Measurements from ENCODE around the gene CRYBG2. TPM values are rescaled to one million over a fixed set of nuclear protein-coding genes. Genes with fewer than 3 reads are reported as not detected.

Gene CRYBG2, protein sequence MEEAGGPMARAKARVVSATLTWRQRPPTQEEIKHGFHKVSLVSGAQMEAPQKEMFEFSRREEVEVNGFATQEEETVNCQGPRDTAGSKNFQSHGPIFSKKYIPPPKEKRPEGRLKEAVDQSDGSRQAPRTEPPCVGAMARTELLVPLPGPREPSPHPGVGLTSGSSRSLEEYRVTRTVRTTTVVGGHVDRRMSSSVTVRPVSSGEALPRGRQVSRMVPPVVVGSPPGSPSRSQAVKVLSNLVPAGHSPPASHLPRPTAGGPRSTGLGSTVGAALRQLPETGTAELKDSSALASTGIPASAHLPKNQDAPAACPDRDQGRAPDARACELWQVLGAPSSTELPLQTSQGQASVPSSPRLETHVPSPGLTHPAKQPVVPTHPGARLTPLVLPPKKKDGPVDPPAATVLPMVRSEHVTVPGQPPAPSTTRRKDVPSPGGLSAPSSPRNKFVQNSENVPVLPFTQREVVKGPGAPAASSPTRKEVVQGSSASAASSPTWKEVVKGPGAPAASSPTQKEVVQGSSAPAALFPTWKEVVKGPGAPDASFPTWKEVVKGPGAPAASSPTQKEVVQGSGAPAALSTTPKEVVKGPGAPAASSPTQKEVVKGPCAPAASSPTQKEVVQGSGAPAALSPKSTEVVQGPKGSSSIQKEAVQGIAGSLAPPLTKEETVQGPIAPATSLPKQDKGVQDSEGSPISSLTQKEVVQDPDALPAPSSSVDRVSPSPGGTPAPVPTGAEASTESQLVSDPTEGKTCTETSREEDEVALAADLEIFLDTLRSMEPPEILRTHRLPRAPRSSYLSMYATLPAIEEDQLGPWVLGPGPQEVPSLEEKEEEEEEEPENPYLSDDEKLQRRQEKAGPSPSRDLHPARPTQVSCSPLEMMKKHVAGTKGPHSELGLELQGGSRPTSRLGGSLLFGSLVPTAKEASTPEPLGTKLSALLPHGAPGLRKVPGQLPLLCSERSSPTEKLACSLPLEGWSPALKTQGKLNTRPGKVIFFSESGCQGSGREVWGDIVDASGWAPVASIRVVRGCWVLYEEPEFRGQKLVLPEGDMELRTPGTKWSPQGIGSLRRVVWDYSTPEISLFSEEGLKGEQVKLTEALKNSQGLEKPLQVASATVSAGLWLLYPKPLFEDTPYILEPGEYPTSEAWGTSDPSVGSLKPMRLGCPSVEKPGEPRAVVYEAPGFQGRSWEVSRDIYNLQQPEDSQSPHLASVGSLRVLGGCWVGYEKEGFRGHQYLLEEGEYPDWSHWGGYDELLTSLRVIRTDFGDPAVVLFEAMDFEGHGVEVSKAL (N-terminal part only)
- total RNA-seq: 1 to 10 TPM; 5.7 to 6.7 TPM
- 1 to 10 TPM in 1 of 2 donors, under 1 TPM in 1; 0.27 to 3.8 TPM for polyA plus RNA-seq

GRCh38 chr1:26353976-26354820, at the start of gene CRYBG2:
TSS of gene CRYBG2 (minus strand) at chr1:26354130. CDS start at chr1:26346657, 7,473 bp downstream.
- Mint-ChIP-seq H3K36me3 (no peaks in the 10 kb centered on the region), H3K9me3 (no peaks in the 10 kb centered on the region), H3K27ac (no peak within 1 kb of the TSS), H3K27me3 (no peaks in the 10 kb centered on the region), H3K4me1 (peaks cover 12 to 25% (median 17%) of the 10 kb centered on the region in 4 donors), H3K4me3 (no peak within 1 kb of the TSS)
- intact Hi-C loops (cut with micrococcal nuclease): no loop called here
- Histone ChIP-seq H3K27me3 (ENCODE audit: insufficient read depth, low read length) (no peaks in the 10 kb centered on the region), H3K36me3 (ENCODE audit: insufficient read depth, low read length) (no peaks in the 10 kb centered on the region), H3K27ac (ENCODE audit: low read depth, low read length) (no peak within 1 kb of the TSS), H3K9me3 (ENCODE audit: control insufficient read depth in 1 of 2, low read length in 2 of 2) (no peaks in the 10 kb centered on the region), H3K4me3 (ENCODE audit: low read length in 2 of 2) (no peak within 1 kb of the TSS), H3K4me1 (ENCODE audit: insufficient read depth, low read length) (peaks cover 14% of the 10 kb centered on the region)
- ChIA-PET CTCF (ENCODE audit: partially characterized antibody) (interaction anchor here (2.8 kb wide), 1 partner anchor 10 kb away, joined by 15 read pairs; no protein-coding TSS in a partner anchor), POLR2A (ENCODE audit: partially characterized antibody) (interaction anchor here (0.6 to 1.3 kb wide), 3 partner anchors 21 to 37 kb away, joined by 3 to 4 read pairs (median 3); no protein-coding TSS in a partner anchor)
- DNase-seq: no peak

GRCh38 chr1:26403656-26404055, 49.7 kb upstream of the CRYBG2 start:
- Mint-ChIP-seq H3K36me3 (no peaks in the 10 kb centered on the region), H3K4me1 (peaks cover 3 to 4% (median 3%) of the 10 kb centered on the region in 4 donors), H3K27ac (no peak overlapping the region), H3K9me3 (peaks cover 0 to 2% (median 0%) of the 10 kb centered on the region in 8 donors), H3K27me3 (peaks cover 12 to 14% of the 10 kb centered on the region in 2 donors), H3K4me3 (no peak overlapping the region)
- intact Hi-C loops (cut with micrococcal nuclease): no loop called here
- H3K36me3 ChIP-seq (ENCODE audit: insufficient read depth, low read length): no peaks in the 10 kb centered on the region
- ChIA-PET CTCF (ENCODE audit: partially characterized antibody) (no interaction called here), POLR2A (ENCODE audit: partially characterized antibody) (no interaction called here)
- no peak overlapping the region for H3K4me3 ChIP-seq (ENCODE audit: low read length in 2 of 2)
- DNase-seq: no peak
- H3K27me3 ChIP-seq (ENCODE audit: insufficient read depth, low read length): no peaks in the 10 kb centered on the region
- no peaks in the 10 kb centered on the region for H3K9me3 ChIP-seq (ENCODE audit: control insufficient read depth in 1 of 2, low read length in 2 of 2)
- peaks cover 4% of the 10 kb centered on the region for H3K4me1 ChIP-seq (ENCODE audit: insufficient read depth, low read length)
- no peak overlapping the region for H3K27ac ChIP-seq (ENCODE audit: low read depth, low read length)

DNA sequence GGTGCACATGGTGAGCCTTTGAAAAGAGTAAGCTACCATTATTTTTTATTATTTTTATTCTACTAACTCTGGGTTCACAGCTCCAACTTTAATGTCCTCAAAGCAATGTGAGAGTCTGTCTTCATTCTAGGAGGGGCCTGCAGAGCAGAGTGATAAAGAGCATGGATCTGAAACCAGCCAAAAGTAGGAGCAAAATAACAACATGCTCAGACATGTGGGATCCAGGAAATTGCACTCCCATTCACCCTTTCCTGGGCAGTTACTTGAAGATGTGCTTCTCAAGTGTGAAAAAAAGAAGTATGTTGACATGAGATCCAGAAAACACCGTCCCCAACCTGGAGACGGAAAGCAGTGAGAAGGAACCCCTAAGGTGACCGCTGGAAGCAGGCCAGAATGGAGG, 48.0 kb upstream of the CRYBG2 start:
- no peak overlapping the region for H3K4me3 ChIP-seq (ENCODE audit: low read length in 2 of 2)
- ChIA-PET CTCF (ENCODE audit: partially characterized antibody) (interaction anchor here (0.7 to 1.7 kb wide), 3 partner anchors 15 to 510 kb away, joined by 3 to 6 read pairs (median 4); no protein-coding TSS in a partner anchor), POLR2A (ENCODE audit: partially characterized antibody) (no interaction called here)
- H3K36me3 ChIP-seq (ENCODE audit: insufficient read depth, low read length): no peaks in the 10 kb centered on the region
- H3K27ac ChIP-seq (ENCODE audit: low read depth, low read length): no peak overlapping the region
- no peaks in the 10 kb centered on the region for H3K36me3 Mint-ChIP-seq
- no peak for DNase-seq
- intact Hi-C loops (cut with micrococcal nuclease): no loop called here
- peaks cover 9 to 10% of the 10 kb centered on the region in 2 donors for H3K27me3 Mint-ChIP-seq
- no peaks in the 10 kb centered on the region for H3K27me3 ChIP-seq (ENCODE audit: insufficient read depth, low read length)
- H3K4me1 Mint-ChIP-seq: no peaks in the 10 kb centered on the region
- no peaks in the 10 kb centered on the region for H3K9me3 Mint-ChIP-seq
- H3K4me3 Mint-ChIP-seq: no peak overlapping the region
- H3K27ac Mint-ChIP-seq: peak overlapping the region in 1 of 7 donors; percentile 7
- no peaks in the 10 kb centered on the region for H3K9me3 ChIP-seq (ENCODE audit: control insufficient read depth in 1 of 2, low read length in 2 of 2)
- H3K4me1 ChIP-seq (ENCODE audit: insufficient read depth, low read length): no peaks in the 10 kb centered on the region

- Mint-ChIP-seq H3K4me1 (peaks cover 3 to 6% (median 5%) of the 10 kb centered on the region in 4 donors), H3K9me3 (no peaks in the 10 kb centered on the region), H3K27ac (no peak overlapping the region), H3K36me3 (no peaks in the 10 kb centered on the region), H3K27me3 (peaks cover 8 to 9% of the 10 kb centered on the region in 2 donors), H3K4me3 (no peak overlapping the region)
- intact Hi-C loops (cut with micrococcal nuclease): no loop called here
- POLR2A ChIA-PET (ENCODE audit: partially characterized antibody): interaction anchor here (1.0 to 1.1 kb wide), 2 partner anchors 41 to 123 kb away, joined by 3 read pairs; no protein-coding TSS in a partner anchor
- H3K4me3 ChIP-seq (ENCODE audit: low read length in 2 of 2): no peak overlapping the region
- no peaks in the 10 kb centered on the region for H3K4me1 ChIP-seq (ENCODE audit: insufficient read depth, low read length)
- DNase-seq: no peak
- H3K9me3 ChIP-seq (ENCODE audit: control insufficient read depth in 1 of 2, low read length in 2 of 2): no peaks in the 10 kb centered on the region
- no peaks in the 10 kb centered on the region for H3K36me3 ChIP-seq (ENCODE audit: insufficient read depth, low read length)
- CTCF ChIA-PET (ENCODE audit: partially characterized antibody): interaction anchor here (0.6 to 4.8 kb wide), 5 partner anchors 16 to 51 kb away, joined by 3 to 35 read pairs (median 5); no protein-coding TSS in a partner anchor
- H3K27me3 ChIP-seq (ENCODE audit: insufficient read depth, low read length): no peaks in the 10 kb centered on the region
- no peak overlapping the region for H3K27ac ChIP-seq (ENCODE audit: low read depth, low read length)
Observed at GRCh38 chr1:26399034-26399433, 45.1 kb upstream of the CRYBG2 start.

- H3K27me3 Mint-ChIP-seq: no peaks in the 10 kb centered on the region
- peaks cover 11 to 18% (median 16%) of the 10 kb centered on the region in 4 donors for H3K4me1 Mint-ChIP-seq
- Histone ChIP-seq H3K36me3 (ENCODE audit: insufficient read depth, low read length) (no peaks in the 10 kb centered on the region), H3K27ac (ENCODE audit: low read depth, low read length) (no peak overlapping the region), H3K4me3 (ENCODE audit: low read length in 2 of 2) (no peak overlapping the region), H3K4me1 (ENCODE audit: insufficient read depth, low read length) (peaks cover 12% of the 10 kb centered on the region), H3K27me3 (ENCODE audit: insufficient read depth, low read length) (no peaks in the 10 kb centered on the region), H3K9me3 (ENCODE audit: control insufficient read depth in 1 of 2, low read length in 2 of 2) (no peaks in the 10 kb centered on the region)
- ChIA-PET CTCF (ENCODE audit: partially characterized antibody) (interaction anchor here (0.8 to 9.0 kb wide), 27 partner anchors 10 to 251 kb away, joined by 3 to 121 read pairs (median 6); partner anchors contain the start of genes C1orf232, CD52, CEP85 and ZNF593), POLR2A (ENCODE audit: partially characterized antibody) (interaction anchor here (0.7 to 5.9 kb wide), 3 partner anchors 25 to 81 kb away, joined by 3 to 53 read pairs (median 3); no protein-coding TSS in a partner anchor)
- no peak for DNase-seq
- intact Hi-C loops (cut with micrococcal nuclease): loop anchor here (1.0 to 2.0 kb wide), 4 partner anchors 17 to 119 kb away; no protein-coding TSS in a partner anchor
- no peak overlapping the region for H3K4me3 Mint-ChIP-seq
- H3K36me3 Mint-ChIP-seq: no peaks in the 10 kb centered on the region
- H3K27ac Mint-ChIP-seq: no peak overlapping the region
- H3K9me3 Mint-ChIP-seq: no peaks in the 10 kb centered on the region
Observed at GRCh38 chr1:26395754-26396153, 41.8 kb upstream of the CRYBG2 start.

DNA sequence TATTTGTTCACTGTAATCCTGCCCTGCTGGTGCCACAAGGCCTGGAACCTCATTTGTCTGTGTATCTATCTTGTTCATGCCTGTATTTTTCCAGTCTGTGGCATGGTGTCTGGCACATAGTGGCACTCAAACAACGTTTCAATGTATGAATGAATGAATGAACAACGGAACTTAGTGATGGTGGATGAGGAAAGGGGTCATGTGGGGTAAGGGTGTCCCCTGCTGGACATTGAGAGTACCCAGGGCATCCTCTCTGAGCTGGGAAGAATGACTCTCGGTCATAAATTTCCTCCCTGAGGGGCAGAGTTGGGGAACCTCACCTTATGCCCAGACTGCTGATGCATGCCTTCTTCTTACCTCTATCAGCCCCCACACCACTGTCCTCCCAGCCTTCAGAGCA, 37.5 kb upstream of the CRYBG2 start:
- Mint-ChIP-seq H3K4me3 (peak overlapping the region in 2 of 8 donors; percentile 1 to 43), H3K27me3 (no peaks in the 10 kb centered on the region), H3K9me3 (no peaks in the 10 kb centered on the region), H3K27ac (peak overlapping the region in 3 of 7 donors; percentile 51 to 75 (median 59)), H3K36me3 (no peaks in the 10 kb centered on the region), H3K4me1 (peaks cover 24 to 40% (median 28%) of the 10 kb centered on the region in 4 donors)
- Histone ChIP-seq H3K4me1 (ENCODE audit: insufficient read depth, low read length) (peaks cover 42% of the 10 kb centered on the region), H3K9me3 (ENCODE audit: control insufficient read depth in 1 of 2, low read length in 2 of 2) (no peaks in the 10 kb centered on the region), H3K27me3 (ENCODE audit: insufficient read depth, low read length) (no peaks in the 10 kb centered on the region), H3K4me3 (ENCODE audit: low read length in 2 of 2) (no peak overlapping the region), H3K36me3 (ENCODE audit: insufficient read depth, low read length) (no peaks in the 10 kb centered on the region), H3K27ac (ENCODE audit: low read depth, low read length) (no peak overlapping the region)
- intact Hi-C loops (cut with micrococcal nuclease): loop anchor here (1.0 to 5.0 kb wide), 6 partner anchors 28 to 224 kb away; partner anchors contain the start of genes C1orf232 and ZNF593
- DNase-seq: peak; percentile 52 to 63 (median 56)
- CTCF ChIA-PET (ENCODE audit: partially characterized antibody): interaction anchor here (0.6 to 9.0 kb wide), 17 partner anchors 11 to 156 kb away, joined by 3 to 121 read pairs (median 14); partner anchors contain the start of genes CD52, CEP85, SH3BGRL3 and ZNF683
- POLR2A ChIA-PET (ENCODE audit: partially characterized antibody): interaction anchor here (0.7 to 5.9 kb wide), 16 partner anchors 10 to 116 kb away, joined by 3 to 54 read pairs (median 6); partner anchors contain the start of genes SH3BGRL3 and ZNF683

Measured in CD4-positive, alpha-beta memory T cell (primary cell).